Measurements from ENCODE around the gene ZRANB1.

ZRANB1 gene

GRCh38 chr10:125003146-125003900 lies 61.4 kb downstream of the ZRANB1 start:
- no peak for DNase-seq (ENCODE audit: extremely low read depth, low read depth)
- no peak for TF ChIP-seq CTCF (IDR thresholded peaks at IDR 0.05; ENCODE audit: low read depth, low read length)

- no peak for DNase-seq (ENCODE audit: extremely low read depth, low read depth)
- no peak for TF ChIP-seq CTCF (IDR thresholded peaks at IDR 0.05; ENCODE audit: low read depth, low read length)
Measured at GRCh38 chr10:125003901-125004467, 62.1 kb downstream of the ZRANB1 start.

- DNase-seq (ENCODE audit: extremely low read depth, low read depth) = no peak
- TF ChIP-seq CTCF (IDR thresholded peaks at IDR 0.05; ENCODE audit: low read depth, low read length) = no peak
Measured at GRCh38 chr10:125004571-125005311, 62.8 kb downstream of the ZRANB1 start.

- no peak for TF ChIP-seq CTCF (IDR thresholded peaks at IDR 0.05; ENCODE audit: low read depth, low read length)
- no peak for DNase-seq (ENCODE audit: extremely low read depth, low read depth)
Measured at GRCh38 chr10:125005312-125006187, 63.6 kb downstream of the ZRANB1 start.

- TF ChIP-seq CTCF (IDR thresholded peaks at IDR 0.05; ENCODE audit: low read depth, low read length) = no peak
- no peak for DNase-seq (ENCODE audit: extremely low read depth, low read depth)
Measured at GRCh38 chr10:125006188-125006680, 64.3 kb downstream of the ZRANB1 start.

GRCh38 chr10:125006921-125007426 lies 65.1 kb downstream of the ZRANB1 start:
- TF ChIP-seq CTCF (IDR thresholded peaks at IDR 0.05; ENCODE audit: low read depth, low read length) = no peak
- peak; percentile 98 for DNase-seq (ENCODE audit: extremely low read depth, low read depth)

Data from AG09319 (cell line).